ENCODE measurements around the gene TAF6L. TPM values are rescaled to one million over a fixed set of nuclear protein-coding genes. Genes with fewer than 3 reads are reported as not detected.

The TAF6L gene
- total RNA-seq, 1 donor from 2014 or later: 8.0 TPM

GRCh38 chr11:62831520-62832335 lies 60.5 kb downstream of the TAF6L start, which contains the start of gene STX5:
Gene STX5 (minus strand): TSS chr11:62832051. CDS start chr11:62831243, 808 bp downstream.
- Histone ChIP-seq H3K4me1 (peaks cover 57% of the 10 kb centered on the region), H3K27ac (replicated peaks) (peak within 1 kb of the TSS; percentile 96), H3K27me3 (ENCODE audit: low read depth) (no peaks in the 10 kb centered on the region), H3K4me3 (peak within 1 kb of the TSS; percentile 78), H3K36me3 (peaks cover 66% of the 10 kb centered on the region), H3K9me3 (replicated peaks) (no peaks in the 10 kb centered on the region)
- no peak for TF ChIP-seq CTCF (IDR thresholded peaks at IDR 0.05; ENCODE audit: borderline replicate concordance)
- intact Hi-C loops (cut with micrococcal nuclease): loop anchor here (10.0 kb wide), 1 partner anchor 107 kb away; the partner anchor contains the start of genes HNRNPUL2 and TTC9C
- peak; percentile 100 for DNase-seq

GRCh38 chr11:62832336-62833234 lies 61.4 kb downstream of the TAF6L start, which contains the start of gene TEX54:
Gene TEX54 (minus strand): TSS chr11:62832841.
- Histone ChIP-seq H3K4me1 (peaks cover 55% of the 10 kb centered on the region), H3K27ac (replicated peaks) (peak within 1 kb of the TSS; percentile 96), H3K9me3 (replicated peaks) (no peaks in the 10 kb centered on the region), H3K27me3 (ENCODE audit: low read depth) (no peaks in the 10 kb centered on the region), H3K36me3 (peaks cover 62% of the 10 kb centered on the region), H3K4me3 (peak within 1 kb of the TSS; percentile 78)
- intact Hi-C loops (cut with micrococcal nuclease): loop anchor here (10.0 kb wide), 1 partner anchor 108 kb away; the partner anchor contains the start of genes HNRNPUL2 and TTC9C
- no peak for DNase-seq
- TF ChIP-seq CTCF (IDR thresholded peaks at IDR 0.05; ENCODE audit: borderline replicate concordance): no peak

GRCh38 chr11:62835336-62835735 lies 64.1 kb downstream of the TAF6L start:
- Histone ChIP-seq H3K4me3 (no peak overlapping the region), H3K27me3 (ENCODE audit: low read depth) (no peaks in the 10 kb centered on the region), H3K27ac (replicated peaks) (no peak overlapping the region), H3K4me1 (peaks cover 54% of the 10 kb centered on the region), H3K9me3 (replicated peaks) (no peaks in the 10 kb centered on the region), H3K36me3 (peaks cover 39% of the 10 kb centered on the region)
- no peak for DNase-seq
- no peak for TF ChIP-seq CTCF (IDR thresholded peaks at IDR 0.05; ENCODE audit: borderline replicate concordance)
- intact Hi-C loops (cut with micrococcal nuclease): loop anchor here (10.0 kb wide), 1 partner anchor 111 kb away; the partner anchor contains the start of genes HNRNPUL2 and TTC9C

Small RNAs within 50 kb of the gene (microRNA-seq; reads per million reads assigned to microRNA genes)
- gene MIR6514: 2.8 reads per million
- not detected for gene MIR6748

Other genes starting within 250 kb of the TAF6L start
- 290 TPM for gene AHNAK, start 224.6 kb upstream of the TAF6L start, total RNA-seq
- 958 TPM for gene EEF1G, start 197.5 kb upstream of the TAF6L start, total RNA-seq
- 12.5 TPM for gene TUT1, start 179.9 kb upstream of the TAF6L start, total RNA-seq
- gene MTA2, start 169.5 kb upstream of the TAF6L start, total RNA-seq: 26.3 TPM
- 14.6 TPM for gene EML3, start 158.6 kb upstream of the TAF6L start, total RNA-seq
- gene ROM1, start 158.1 kb upstream of the TAF6L start, total RNA-seq: 2.0 TPM
- 13.2 TPM for gene B3GAT3, start 149.4 kb upstream of the TAF6L start, total RNA-seq
- 90.2 TPM for gene GANAB, start 124.8 kb upstream of the TAF6L start, total RNA-seq
- 10.1 TPM for gene INTS5, start 118.1 kb upstream of the TAF6L start, total RNA-seq
- 31.1 TPM for gene C11orf98, start 106.2 kb upstream of the TAF6L start, total RNA-seq
- 5.0 TPM for gene CSKMT, start 106.1 kb upstream of the TAF6L start, total RNA-seq
- 6.9 TPM for gene UQCC3, start 99.7 kb upstream of the TAF6L start, total RNA-seq
- gene LBHD1, start 99.1 kb upstream of the TAF6L start, total RNA-seq: 2.1 TPM
- gene UBXN1, start 92.3 kb upstream of the TAF6L start, total RNA-seq: 82.3 TPM
- 2.7 TPM for gene LRRN4CL, start 81.9 kb upstream of the TAF6L start, total RNA-seq
- 18.4 TPM for gene BSCL2, start 64.0 kb upstream of the TAF6L start, total RNA-seq
- gene GNG3, start 63.7 kb upstream of the TAF6L start, total RNA-seq: not detected
- gene HNRNPUL2, start 43.9 kb upstream of the TAF6L start, total RNA-seq: 37.6 TPM
- gene TTC9C, start 42.9 kb upstream of the TAF6L start, total RNA-seq: 12.9 TPM
- gene ZBTB3, start 17.2 kb upstream of the TAF6L start, total RNA-seq: 9.5 TPM
- 43.4 TPM for gene POLR2G, start 9.8 kb upstream of the TAF6L start, total RNA-seq
- gene TMEM179B, start 16.0 kb downstream of the TAF6L start, total RNA-seq: 20.5 TPM
- 24.1 TPM for gene TMEM223, start 20.6 kb downstream of the TAF6L start, total RNA-seq
- gene NXF1, start 34.0 kb downstream of the TAF6L start, total RNA-seq: 43.2 TPM
- gene STX5, start 60.7 kb downstream of the TAF6L start, total RNA-seq: 16.7 TPM
- not detected for gene TEX54, start 61.4 kb downstream of the TAF6L start, total RNA-seq
- 24.3 TPM for gene WDR74, start 68.2 kb downstream of the TAF6L start, total RNA-seq
- 35.0 TPM for gene SLC3A2, start 109.5 kb downstream of the TAF6L start, total RNA-seq
- gene CHRM1, start 150.0 kb downstream of the TAF6L start, total RNA-seq: not detected
- gene SLC22A6, start 213.6 kb downstream of the TAF6L start, total RNA-seq: not detected
- not detected for gene SLC22A8, start 244.4 kb downstream of the TAF6L start, total RNA-seq

Data from left ventricle myocardium inferior (tissue), 1 donor.